GM23248 (cell line): ENCODE measurements around the gene TRPV4. TPM values are rescaled to one million over a fixed set of nuclear protein-coding genes. Genes with fewer than 3 reads are reported as not detected.
A peak's percentile ranks its signal among the peaks of the same experiment; 100 is the strongest.

Experiments used
- DNase-seq: peaks from one replicate; pipeline ENCODE4 v3.0.0-alpha.2; 2015
- H2AFZ ChIP-seq: fragments of 200-600 bp; sonication (generic); 2 replicates; pipeline ENCODE4 v1.6.1; 2016; ENCODE audit warnings: antibody characterized with exemption
- H3F3A ChIP-seq: fragments of 200-600 bp; sonication (generic); 2 replicates; pipeline ENCODE4 v1.6.1; 2016; ENCODE audit warnings: mild to moderate bottlenecking, antibody characterized with exemption, mixed run types; ENCODE audit not compliant: insufficient read depth
- H3K27ac ChIP-seq: fragments of 200-600 bp; sonication (generic); 2 replicates; pipeline ENCODE4 v1.5.1; 2016; ENCODE audit warnings: mild to moderate bottlenecking
- H3K27me3 ChIP-seq: fragments of 200-600 bp; sonication (generic); replicated peaks from 2 replicates; pipeline ENCODE4 v1.6.1; 2016; ENCODE audit warnings: mild to moderate bottlenecking; ENCODE audit not compliant: insufficient read depth
- H3K36me3 ChIP-seq: fragments of 200-600 bp; sonication (generic); 2 replicates; pipeline ENCODE4 v1.6.1; 2016; ENCODE audit warnings: low read depth, mild to moderate bottlenecking
- H3K4me1 ChIP-seq: fragments of 200-600 bp; sonication (generic); 2 replicates; pipeline ENCODE4 v1.6.1; 2016; ENCODE audit warnings: mild to moderate bottlenecking; ENCODE audit not compliant: insufficient read depth
- H3K4me2 ChIP-seq: fragments of 200-600 bp; sonication (generic); one replicate; pipeline ENCODE4 v1.6.1; 2016; ENCODE audit warnings: mild to moderate bottlenecking; ENCODE audit not compliant: unreplicated experiment
- H3K4me3 ChIP-seq: fragments of 200-600 bp; sonication (generic); 2 replicates; pipeline ENCODE4 v1.5.1; 2016; ENCODE audit warnings: mild to moderate bottlenecking
- H3K79me2 ChIP-seq: fragments of 200-600 bp; sonication (generic); 2 replicates; pipeline ENCODE4 v1.6.1; 2016; ENCODE audit warnings: mild to moderate bottlenecking; ENCODE audit not compliant: insufficient read depth
- H3K9ac ChIP-seq: fragments of 200-600 bp; sonication (generic); 2 replicates; pipeline ENCODE4 v1.6.1; 2016; ENCODE audit warnings: mild to moderate bottlenecking
- H3K9me2 ChIP-seq: fragments of 200-600 bp; sonication (generic); 2 replicates; pipeline ENCODE4 v1.6.1; 2016; ENCODE audit warnings: mixed run types, mild to moderate bottlenecking, moderate library complexity; ENCODE audit not compliant: insufficient read depth
- H3K9me3 ChIP-seq: fragments of 200-600 bp; sonication (generic); one replicate; pipeline ENCODE4 v1.6.1; 2017; ENCODE audit warnings: low read depth
- H4K20me1 ChIP-seq: fragments of 200-600 bp; sonication (generic); 2 replicates; pipeline ENCODE4 v1.6.0; 2016; ENCODE audit not compliant: insufficient read depth
- EZH2 ChIP-seq: fragments of 200-600 bp; sonication (generic); IDR thresholded peaks from 2 replicates; pipeline ENCODE4 v1.6.1; 2018; ENCODE audit warnings: antibody characterized with exemption, mild to moderate bottlenecking; ENCODE audit not compliant: insufficient read depth, poor library complexity, severe bottlenecking
- EZH2phosphoT487 ChIP-seq: fragments of 200-600 bp; sonication (generic); IDR thresholded peaks from 2 replicates; pipeline ENCODE4 v1.6.1; 2018; ENCODE audit warnings: antibody characterized with exemption, moderate library complexity, mild to moderate bottlenecking, low read depth; ENCODE audit not compliant: insufficient read depth
- WGBS, 2 experiments: methylation state at CpG; one replicate each; pipeline ENCODE4 v1.1.6; 2015 to 2017; ENCODE audit warnings: low lambda C conversion rate in 2 of 2, low coverage in 1 of 2; ENCODE audit errors: missing lambda C conversion rate in 2 of 2; 5-methylcytosine and 5-hydroxymethylcytosine counted together
- in situ Hi-C: fragments of 300-500 bp; cut with MboI; formaldehyde crosslinking; loops from 2 replicates; pipeline ENCODE4 v1.15.0; 2020
- polyA plus RNA-seq: library from polyadenylated mRNA; unstranded; fragments of >200 nt; fragmentation: Nextera tagmentation; extraction: Ambion mirVana; gene quantifications from 2 replicates; pipeline ENCODE4 v1.2.1, GENCODE V29; 2016
- total RNA-seq: library from RNA; depleted of rRNA; stranded (reverse); fragments of >200 nt; shearing (Covaris generic); gene quantifications from 2 replicates; pipeline ENCODE4 v1.2.3, GENCODE V29; 2014

Gene TRPV4
- total and polyA plus RNA-seq, 2 experiments from 2014 or later, result 0.65 to 2.6 TPM

DNA sequence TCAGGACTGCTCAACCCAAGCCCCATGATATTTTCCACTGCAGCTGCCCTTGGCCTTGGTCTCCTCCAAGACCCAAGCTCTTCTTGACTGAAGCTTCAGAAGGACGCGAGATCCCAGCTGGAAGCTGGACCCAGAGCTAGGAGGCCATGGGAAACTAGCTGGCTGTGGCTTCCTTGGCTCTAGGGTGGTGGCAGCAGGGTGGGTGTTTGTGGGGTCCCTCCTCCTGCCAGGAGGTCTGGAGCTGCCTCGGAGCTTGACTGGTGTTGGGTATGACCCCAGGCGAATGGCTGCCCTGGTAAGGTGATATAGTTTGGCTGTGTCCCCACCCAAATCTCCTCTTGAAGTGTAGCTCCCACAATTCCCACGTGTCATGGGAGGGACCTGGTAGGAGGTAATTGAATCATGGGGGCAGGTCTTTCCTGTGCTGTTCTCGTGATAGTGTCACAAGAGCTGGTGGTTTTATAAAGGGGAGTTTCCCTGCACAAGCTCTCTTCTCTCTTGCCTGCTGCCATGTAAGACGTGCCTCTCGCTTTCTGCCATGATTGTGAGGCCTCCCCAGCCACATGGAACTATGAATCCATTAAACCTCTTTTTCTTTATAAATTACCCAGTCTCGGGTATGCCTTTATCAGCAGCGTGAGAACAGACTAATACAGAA lies 51.4 kb downstream of the TRPV4 start:
- no peak for DNase-seq
- H3K36me3 ChIP-seq, result no peaks in the 10 kb centered on the region
- in situ Hi-C loops, result no loop called here

DNA sequence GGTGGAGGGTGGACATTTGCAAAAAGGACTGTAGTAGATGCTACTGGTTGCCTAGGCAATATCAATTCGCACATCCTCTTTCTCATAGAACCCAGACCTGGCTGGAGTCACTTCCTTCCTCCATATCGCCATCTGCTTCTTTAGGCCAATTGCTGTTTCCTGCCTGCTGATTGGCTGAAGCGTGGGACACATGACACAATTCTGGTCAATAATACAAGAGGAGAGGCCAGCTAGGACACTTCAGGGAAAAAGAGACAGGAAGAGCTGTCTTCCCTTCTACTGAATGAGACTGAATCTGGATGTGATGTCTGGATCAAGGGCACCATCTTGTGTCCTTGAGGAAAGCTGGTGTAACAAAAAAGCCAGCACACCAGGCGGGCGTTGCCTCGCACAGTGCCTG lies 53.8 kb downstream of the TRPV4 start:
- no peak for DNase-seq
- Histone ChIP-seq H4K20me1 (no peaks in the 10 kb centered on the region), H3K27me3 (no peaks in the 10 kb centered on the region), H3K27ac (no peak overlapping the region), H3F3A (no peaks in the 10 kb centered on the region), H3K9ac (no peak overlapping the region), H3K4me1 (no peaks in the 10 kb centered on the region), H3K9me2 (no peaks in the 10 kb centered on the region), H2AFZ (no peak overlapping the region), H3K4me3 (no peak overlapping the region), H3K79me2 (no peaks in the 10 kb centered on the region), H3K4me2 (no peak overlapping the region), H3K9me3 (no peaks in the 10 kb centered on the region), H3K36me3 (no peaks in the 10 kb centered on the region)
- 89 to 90% methylated on average over 6 of the region's 6 CpGs for WGBS, 2 experiments
- in situ Hi-C loops, result loop anchor here (10.0 kb wide), 2 partner anchors 175 to 265 kb away; no protein-coding TSS in a partner anchor
- no peak for TF ChIP-seq EZH2
- no peak for TF ChIP-seq EZH2phosphoT487

More for the DNA sequence above, 51.4 kb downstream of the TRPV4 start:
- WGBS, 2 experiments, result 80 to 81% methylated on average over 10 of the region's 10 CpGs
- no peak overlapping the region for H3K4me3 ChIP-seq
- no peaks in the 10 kb centered on the region for H3K79me2 ChIP-seq
- no peak for TF ChIP-seq EZH2
- TF ChIP-seq EZH2phosphoT487, result no peak
- no peak overlapping the region for H2AFZ ChIP-seq
- no peaks in the 10 kb centered on the region for H3F3A ChIP-seq
- H3K9me2 ChIP-seq, result no peaks in the 10 kb centered on the region
- no peak overlapping the region for H3K4me2 ChIP-seq
- no peaks in the 10 kb centered on the region for H3K4me1 ChIP-seq
- H3K27me3 ChIP-seq, result no peaks in the 10 kb centered on the region
- H3K9me3 ChIP-seq, result no peaks in the 10 kb centered on the region
- no peaks in the 10 kb centered on the region for H4K20me1 ChIP-seq
- no peak overlapping the region for H3K27ac ChIP-seq
- no peak overlapping the region for H3K9ac ChIP-seq

DNA sequence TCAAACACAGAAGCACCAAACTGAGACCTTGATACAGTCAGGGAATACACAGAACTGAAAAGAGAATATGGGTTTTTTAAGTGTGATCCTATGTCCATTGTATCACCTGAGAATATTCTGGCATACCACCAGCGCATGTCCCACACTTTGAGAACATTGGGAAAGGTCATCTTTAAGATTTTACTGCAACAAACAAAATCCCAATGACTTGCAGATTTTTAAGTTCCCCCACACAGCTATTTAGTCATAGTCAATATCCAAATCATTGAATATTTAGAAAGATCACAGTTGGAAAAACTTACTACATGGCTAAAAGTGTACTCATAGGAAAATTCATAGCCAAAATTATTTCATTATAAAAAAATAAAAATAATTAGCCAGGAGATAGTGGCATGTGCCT lies 54.5 kb downstream of the TRPV4 start:
- no peak overlapping the region for H2AFZ ChIP-seq
- no peaks in the 10 kb centered on the region for H3K36me3 ChIP-seq
- H4K20me1 ChIP-seq, result no peaks in the 10 kb centered on the region
- H3K27ac ChIP-seq, result no peak overlapping the region
- no peak for DNase-seq
- H3K27me3 ChIP-seq, result no peaks in the 10 kb centered on the region
- WGBS, 2 experiments, result 90 to 97% methylated on average over 1 of the region's 1 CpG
- in situ Hi-C loops, result loop anchor here (10.0 kb wide), 2 partner anchors 174 to 264 kb away; no protein-coding TSS in a partner anchor
- no peak for TF ChIP-seq EZH2
- TF ChIP-seq EZH2phosphoT487, result no peak
- H3K4me2 ChIP-seq, result no peak overlapping the region
- H3K79me2 ChIP-seq, result no peaks in the 10 kb centered on the region
- no peak overlapping the region for H3K9ac ChIP-seq
- H3F3A ChIP-seq, result no peaks in the 10 kb centered on the region
- no peaks in the 10 kb centered on the region for H3K9me2 ChIP-seq
- H3K4me1 ChIP-seq, result no peaks in the 10 kb centered on the region
- no peak overlapping the region for H3K4me3 ChIP-seq
- H3K9me3 ChIP-seq, result no peaks in the 10 kb centered on the region

DNA sequence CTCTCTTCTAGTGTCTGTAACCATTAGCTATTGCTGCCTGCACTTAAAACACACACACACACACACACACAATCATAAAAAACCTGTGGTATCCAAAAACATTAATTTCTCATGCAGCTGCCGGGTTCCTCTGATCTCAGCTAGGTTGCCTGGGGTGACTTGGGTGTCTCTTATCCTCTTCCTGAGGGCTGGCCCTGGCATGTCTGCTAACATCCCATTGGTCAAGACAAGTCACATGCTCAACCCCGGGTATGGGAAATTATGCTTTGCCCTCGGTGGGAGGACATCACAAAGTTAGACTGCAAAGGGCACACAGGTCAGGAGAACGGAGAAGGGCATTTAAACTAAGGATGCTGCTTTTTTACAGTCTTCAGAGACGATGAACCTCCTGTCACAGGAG lies 55.7 kb downstream of the TRPV4 start:
- Histone ChIP-seq H3K27ac (no peak overlapping the region), H3K4me2 (no peak overlapping the region), H3F3A (no peaks in the 10 kb centered on the region), H4K20me1 (no peaks in the 10 kb centered on the region), H3K4me3 (no peak overlapping the region), H3K9ac (no peak overlapping the region), H3K79me2 (no peaks in the 10 kb centered on the region), H2AFZ (no peak overlapping the region), H3K9me2 (no peaks in the 10 kb centered on the region), H3K27me3 (no peaks in the 10 kb centered on the region), H3K36me3 (no peaks in the 10 kb centered on the region), H3K4me1 (no peaks in the 10 kb centered on the region), H3K9me3 (no peaks in the 10 kb centered on the region)
- WGBS, 2 experiments, result 23 to 30% methylated on average over 5 of the region's 5 CpGs
- TF ChIP-seq EZH2, result no peak
- no peak for TF ChIP-seq EZH2phosphoT487
- DNase-seq, result peak; percentile 40
- in situ Hi-C loops, result loop anchor here (10.0 kb wide), 2 partner anchors 173 to 263 kb away; no protein-coding TSS in a partner anchor
